Stimulated activated CD4-positive, alpha-beta T cell treated with anti-CD3 and anti-CD28 coated beads, Interleukin-4, amount 100 ng/mL, for 48 hours (primary cell): Measurements from ENCODE around the gene PPP1R13L.

ENCODE experiments used
- DNase-seq, 2 donors: peaks; one replicate each; pipeline ENCODE4 v3.0.0-alpha.2; 2020; ENCODE audit warnings: low read depth in 2 of 2

Gene PPP1R13L

DNA sequence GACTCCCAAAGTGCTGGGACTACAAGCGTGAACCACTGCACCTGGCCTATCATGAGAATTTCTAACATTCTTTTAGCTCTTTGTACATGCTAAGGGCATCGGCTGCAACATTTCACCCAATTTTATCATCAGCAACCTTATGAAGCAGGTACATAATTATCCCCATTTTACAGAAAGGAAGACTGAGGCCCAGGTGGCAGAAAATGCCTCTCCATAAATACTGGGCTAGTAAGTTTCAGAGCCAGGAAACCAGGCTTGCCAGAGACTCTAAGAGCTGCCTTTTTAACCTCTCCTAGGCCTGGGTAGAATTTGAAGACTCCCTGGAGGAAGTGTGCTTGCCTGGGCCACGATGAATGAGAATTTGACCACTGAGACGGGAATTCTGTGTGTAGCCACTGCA lies 36.7 kb downstream of the PPP1R13L start:
- no peak for DNase-seq

DNA sequence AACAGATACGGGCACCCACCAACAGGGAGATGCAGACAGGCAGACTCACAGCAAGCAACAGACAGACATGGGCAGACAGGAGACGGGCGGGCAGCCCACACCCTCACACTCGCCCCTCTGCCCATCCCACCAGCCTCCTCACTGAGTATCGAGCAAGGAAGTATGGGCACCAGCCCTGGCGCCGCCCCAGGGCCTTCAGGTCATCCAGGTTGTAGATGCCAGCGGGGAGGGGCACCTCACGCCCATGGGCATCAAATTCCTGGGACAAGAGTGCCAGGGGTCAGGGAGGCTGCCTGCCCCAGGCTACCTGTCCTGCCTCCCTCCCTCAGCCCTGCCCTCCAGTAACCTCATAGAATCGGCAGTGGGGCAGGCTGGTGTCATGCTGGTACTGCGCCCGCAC lies 40.2 kb downstream of the PPP1R13L start:
- no peak for DNase-seq

DNA sequence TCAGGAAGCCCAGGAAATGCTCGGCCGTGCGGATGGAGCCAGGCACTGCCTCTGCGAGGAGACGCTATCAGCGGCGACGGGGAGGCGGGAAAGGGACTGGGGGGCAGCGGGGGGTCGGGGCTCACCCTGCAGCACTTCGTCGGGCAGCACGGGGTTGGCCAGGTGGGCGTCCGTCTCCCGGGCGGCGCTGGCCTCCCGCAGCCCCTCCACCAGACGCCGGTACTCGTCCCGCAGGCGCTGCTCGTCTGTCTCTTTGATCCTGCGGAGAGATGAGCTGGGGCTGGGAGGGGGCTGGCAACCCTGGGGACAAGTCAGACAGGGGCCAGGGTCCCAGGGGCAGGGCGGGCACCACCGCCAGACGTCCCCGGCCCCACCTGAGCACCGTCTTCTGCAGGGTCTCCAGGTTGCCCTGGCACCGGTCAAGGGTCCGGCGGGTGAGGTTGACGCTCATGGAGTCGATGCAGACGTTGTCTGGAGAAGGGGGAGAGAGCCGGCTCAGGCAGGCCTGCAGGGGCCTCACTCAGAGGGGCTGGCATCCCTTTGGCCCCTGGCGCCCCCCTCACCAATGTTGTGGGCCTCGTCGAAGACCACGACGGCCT lies 40.9 kb downstream of the PPP1R13L start:
- no peak for DNase-seq

DNA sequence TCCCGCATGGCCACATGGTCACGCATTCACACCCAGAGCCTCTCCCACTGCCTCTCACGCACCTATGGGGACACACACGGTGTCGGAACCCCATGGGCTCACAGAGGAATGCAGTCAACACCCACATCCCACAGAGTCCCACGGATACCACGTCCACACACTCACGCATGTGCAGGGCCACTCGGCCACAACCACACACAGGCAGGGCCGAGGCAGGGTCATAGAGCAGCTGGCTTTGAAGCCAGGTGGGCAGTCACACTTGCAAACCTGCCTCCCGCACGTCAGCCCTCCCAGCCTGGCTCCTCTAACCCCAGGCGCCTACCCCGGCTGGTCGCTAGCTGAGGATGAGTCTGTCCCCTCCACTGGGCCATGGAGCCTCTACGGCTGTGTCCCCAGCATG lies 42.6 kb downstream of the PPP1R13L start:
- no peak for DNase-seq

DNA sequence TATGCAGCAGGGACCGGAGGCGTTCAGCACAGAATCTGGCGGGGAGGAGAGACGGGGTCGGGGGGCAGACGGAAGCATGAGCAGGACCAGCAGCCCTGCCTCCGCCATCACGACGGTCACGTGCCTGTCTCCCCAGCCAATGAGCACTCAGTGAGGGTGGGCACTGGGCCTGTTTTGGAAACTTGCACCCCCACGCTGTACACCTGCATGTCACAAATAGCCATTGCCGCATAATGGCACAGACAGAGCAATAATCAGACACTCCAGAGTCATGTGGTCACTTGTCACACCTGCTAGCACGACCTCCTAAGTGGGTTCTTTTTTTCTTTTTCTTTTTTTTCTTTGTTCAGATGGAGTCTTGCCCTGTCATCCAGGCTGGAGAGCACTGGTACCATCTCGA lies 43.3 kb downstream of the PPP1R13L start:
- no peak for DNase-seq

DNA sequence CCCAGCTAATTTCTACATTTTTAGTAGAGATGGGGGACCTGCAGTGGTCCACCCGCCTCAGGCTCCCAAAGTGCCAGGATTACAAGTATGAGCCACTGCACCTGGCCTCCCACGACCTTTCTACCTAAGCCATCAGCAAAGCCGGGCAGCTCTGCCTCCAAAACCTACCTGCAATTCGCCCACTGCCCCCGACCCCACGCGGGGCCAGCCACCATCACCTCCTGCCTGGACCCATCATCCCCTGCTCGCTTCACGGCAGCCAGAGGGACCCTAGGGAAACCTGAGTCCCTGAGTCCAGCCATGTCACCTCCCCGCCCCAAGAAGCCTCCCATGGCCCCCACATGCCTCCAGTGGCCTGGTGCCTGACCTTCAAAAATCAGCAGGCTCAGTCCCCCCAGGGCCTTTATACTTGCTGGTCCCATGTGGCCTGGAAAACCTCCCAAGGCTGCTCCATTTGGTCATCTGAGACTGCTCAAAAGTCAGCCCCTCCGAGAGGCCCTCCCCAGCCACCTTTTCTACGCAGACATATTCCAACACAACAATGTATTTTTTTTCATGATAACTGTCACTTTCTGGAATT lies 46.6 kb downstream of the PPP1R13L start:
- no peak for DNase-seq

DNA sequence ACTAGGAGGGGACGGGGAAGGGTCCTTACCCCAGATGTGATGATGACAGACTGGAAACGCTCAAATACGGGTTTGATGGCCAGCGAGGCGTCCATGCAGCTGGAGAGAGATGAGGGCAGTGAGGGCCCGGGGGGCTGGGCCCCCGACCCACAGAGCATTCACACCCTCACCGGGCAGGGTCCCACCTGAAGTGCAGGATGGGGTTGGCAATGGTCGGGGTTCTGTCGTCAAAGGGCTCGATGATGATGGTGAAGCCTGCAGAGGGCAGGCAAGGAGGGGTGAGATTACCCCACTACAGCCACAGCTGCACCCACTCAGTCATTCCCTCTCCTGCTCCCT lies 47.5 kb downstream of the PPP1R13L start:
- no peak for DNase-seq

DNA sequence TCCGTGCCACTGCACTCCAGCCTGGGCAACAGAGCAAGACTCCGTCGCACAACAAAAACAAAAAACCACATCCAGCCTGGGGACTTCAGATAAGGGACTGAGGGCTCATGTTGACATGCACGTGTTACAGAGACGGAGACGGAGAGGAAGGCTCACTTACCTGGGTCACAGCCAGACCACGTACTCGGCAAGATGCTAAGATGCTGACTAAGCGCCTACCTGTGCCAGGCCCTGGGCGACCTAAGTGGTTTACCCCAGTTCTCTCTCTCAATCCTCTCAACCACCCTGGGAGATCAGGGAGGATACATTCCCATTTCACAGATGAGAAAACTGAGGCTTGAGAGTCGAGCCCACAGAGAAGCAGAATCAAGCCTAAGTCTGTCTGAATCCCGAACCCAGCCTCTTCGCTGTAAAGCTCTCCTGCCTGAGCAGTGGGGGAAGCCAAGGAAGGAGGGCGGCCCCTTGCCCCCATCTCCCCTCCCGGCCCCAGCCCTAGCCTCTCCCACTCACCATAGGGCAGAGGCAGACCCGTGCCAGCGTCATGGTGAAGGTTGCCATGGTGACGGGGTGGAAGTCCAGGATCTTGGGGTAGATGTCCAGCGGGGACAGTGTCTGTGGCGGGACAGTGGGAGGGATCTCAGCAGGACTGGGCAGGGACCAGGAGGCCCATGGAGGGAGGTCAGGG lies 48.0 kb downstream of the PPP1R13L start:
- no peak for DNase-seq

DNA sequence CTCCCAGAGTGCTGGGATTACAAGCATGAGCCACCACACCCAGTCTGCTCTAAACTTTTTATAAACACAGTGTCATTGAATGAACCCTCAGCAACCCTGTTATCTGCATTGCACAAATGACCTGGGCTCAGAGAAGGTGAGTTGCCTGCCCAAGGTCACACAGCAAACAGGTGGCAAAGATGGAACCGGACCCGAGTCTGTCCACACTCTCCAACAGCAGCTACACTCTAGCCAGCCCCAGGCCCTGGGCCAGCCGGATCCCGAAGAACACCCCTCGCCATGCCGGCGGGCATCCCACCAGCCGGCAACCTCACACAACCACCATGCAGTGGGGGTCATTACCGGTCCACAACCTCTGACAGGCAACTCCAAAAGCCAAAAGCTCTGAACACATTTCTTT lies 49.0 kb downstream of the PPP1R13L start:
- no peak for DNase-seq

DNA sequence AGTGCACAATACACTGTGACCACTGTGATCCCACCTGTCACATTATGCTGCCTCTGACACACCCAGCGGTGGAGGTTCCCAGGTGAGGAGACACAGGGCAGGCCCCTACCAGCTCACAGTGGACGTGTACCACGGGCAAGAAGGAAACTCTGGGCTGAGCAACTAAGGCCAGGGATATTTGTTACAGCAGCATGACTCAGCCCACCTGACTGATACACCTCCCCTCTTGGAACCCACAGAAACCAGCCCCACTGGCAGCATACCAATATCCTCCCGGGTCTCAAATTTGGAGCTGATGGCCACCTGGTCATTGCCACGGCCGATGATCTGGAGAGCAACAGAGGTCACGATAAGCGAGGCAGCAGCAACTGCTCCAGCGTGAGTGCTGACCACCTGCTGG lies 49.5 kb downstream of the PPP1R13L start:
- no peak for DNase-seq

DNA sequence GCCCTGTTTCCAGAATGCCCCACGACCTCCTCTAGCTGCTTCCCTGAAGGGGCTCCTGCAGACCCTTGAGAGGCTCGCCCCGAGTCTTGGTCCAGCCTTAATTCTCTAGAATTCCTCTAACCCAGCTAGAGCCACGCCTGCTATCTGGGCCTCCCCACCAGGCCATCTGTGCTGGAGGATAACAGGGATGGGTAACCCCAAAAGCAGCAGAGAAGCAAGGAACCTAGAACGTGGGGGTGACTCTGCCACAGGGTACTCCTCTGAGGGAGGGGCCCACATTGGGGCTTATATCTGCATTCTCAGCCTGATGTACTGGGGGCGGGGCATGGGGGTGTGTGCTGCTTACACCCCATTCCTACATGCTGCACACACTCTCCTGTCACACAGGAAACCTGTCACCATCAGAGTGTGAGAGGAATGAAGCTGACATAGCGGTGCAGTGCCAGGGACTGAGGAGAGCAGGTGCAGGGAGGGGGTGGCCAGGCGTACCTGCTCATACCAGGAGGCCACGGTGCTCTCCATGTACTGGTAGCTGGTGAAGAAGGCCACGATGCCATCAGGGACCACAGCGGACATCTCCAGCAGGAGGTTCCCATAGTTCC lies 50.5 kb downstream of the PPP1R13L start:
- no peak for DNase-seq

DNA sequence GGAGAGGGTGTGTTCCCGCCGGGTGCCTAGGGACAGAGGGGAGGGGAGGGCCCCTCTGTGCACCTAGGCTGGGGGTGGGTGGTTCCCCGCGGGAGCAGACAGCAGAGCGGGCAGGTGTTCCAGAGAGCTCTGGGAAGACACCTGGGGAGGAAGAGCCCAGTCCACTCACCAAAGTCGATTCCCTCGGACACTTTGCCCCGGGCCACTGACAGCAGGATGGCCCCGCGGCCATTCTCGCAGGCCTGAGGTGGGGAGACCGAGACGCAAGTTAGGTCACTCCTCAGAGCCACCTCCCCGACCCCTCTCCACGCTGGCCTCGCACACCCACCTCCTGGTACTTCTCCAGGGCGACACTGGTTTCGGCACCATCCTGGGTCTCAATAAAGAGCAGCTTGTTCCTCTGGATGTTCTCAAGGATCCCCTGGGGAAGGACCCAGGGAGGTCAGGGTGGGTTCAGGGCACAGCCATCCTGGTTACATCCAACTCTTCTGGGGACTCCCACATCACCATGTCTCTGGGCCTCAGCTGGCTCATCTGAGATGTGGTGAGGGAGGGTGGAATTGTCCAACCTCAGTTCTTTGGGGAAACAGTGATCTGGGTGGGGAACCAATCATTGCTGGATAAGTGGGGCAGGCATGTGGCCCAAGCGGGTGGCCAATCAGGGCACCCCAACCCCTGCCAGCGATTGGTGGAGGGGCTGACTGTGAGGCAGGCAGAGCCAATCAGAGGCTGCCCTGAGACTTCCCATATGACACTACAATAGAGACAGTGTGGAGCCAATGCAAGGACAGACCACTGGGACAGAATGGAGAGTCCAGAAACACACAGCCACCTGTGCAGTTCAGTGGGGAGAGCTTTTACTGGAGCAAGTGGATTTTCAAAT lies 51.7 kb downstream of the PPP1R13L start:
- DNase-seq: no peak

DNA sequence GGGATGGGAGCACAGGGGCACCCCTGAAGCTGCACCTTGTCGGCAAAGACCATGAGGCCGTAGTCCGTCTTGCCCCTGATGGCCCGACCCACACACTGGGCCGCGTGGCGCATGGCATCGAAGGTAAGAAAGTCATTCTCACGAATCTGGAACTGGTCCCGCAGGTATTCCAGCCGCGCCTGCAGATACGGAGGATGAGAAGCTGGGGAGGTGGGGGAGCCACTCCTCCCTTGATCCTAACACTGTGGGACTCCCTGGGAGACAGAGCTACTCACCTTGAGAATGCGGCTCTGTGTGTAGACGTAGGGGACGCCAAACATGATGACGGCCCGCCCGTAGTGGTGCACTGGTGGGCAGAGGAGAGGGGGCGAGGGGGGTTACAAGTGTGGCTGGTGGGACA lies 52.4 kb downstream of the PPP1R13L start:
- no peak for DNase-seq

DNA sequence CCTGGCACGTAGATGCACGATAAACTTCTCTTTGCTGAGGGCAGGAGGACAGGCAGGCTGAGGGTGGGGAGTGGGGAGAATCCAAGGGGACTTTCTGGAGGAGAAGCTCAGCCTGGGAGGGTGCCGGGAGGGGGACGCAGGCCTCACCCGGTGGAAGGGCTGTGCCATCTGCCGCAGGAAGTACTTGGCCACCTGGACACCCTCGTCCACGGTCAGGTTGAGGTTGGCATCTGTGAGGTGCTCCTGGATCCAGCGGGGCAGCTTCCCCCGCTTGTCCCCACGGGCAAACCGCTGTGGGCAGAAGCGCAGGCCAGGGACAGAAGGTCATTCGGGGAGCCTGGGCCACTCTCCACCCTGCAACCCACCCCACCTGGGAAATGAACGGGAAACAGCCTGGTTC lies 52.8 kb downstream of the PPP1R13L start:
- no peak for DNase-seq

DNA sequence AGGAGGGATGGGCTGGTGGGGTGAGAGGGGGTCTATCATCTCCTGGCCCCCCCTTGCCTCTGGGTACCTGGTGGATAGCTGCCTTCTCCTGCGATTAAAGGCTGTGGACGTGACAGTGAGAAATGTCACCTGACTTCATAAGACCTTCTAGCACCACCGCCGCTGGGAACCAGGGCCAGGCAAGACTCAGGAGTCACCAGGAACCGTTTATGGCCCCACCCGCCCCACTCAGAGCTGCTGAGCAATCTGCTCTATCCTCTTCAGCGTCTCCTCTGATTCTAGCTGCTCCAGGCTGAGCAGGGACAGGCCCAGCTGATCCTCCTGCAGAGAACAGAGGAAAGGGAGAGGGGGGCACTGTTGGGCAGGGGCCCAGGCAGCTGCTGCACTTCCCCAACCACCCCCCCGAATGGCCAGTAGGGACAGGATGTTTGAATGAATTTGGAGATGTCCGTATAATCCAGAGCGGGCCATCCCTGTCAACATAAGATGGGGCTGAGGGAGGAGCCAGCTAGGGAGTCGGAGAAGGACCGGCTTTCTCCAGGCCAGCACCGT lies 53.4 kb downstream of the PPP1R13L start:
- no peak for DNase-seq

DNA sequence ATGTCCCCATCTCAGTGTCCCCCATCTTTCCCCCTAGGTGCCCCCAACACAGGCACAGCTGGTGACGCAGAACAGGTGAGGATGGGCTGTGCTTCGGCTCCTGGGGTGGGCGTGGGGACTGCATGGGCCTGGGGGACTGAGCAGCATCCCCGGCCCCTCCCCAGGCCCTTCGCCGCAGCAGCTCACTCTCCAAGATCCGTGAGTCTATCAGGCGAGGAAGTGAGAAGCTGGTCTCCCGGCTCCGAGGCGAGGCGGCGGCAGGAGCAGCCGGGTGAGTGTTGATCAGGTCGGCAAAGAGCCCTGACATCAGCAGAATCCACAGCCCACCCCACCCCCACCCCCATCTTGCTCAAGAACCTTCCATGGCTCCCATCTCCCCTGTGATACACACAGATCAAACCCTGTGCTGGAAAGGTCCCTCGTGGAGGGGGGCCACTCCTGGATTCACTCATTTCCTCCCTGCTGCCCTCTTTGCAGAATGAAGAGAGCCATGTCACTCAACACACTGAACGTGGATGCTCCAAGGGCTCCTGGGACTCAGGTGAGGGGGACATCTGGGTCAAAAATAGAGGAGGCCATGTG lies 54.3 kb downstream of the PPP1R13L start:
- DNase-seq: no peak

DNA sequence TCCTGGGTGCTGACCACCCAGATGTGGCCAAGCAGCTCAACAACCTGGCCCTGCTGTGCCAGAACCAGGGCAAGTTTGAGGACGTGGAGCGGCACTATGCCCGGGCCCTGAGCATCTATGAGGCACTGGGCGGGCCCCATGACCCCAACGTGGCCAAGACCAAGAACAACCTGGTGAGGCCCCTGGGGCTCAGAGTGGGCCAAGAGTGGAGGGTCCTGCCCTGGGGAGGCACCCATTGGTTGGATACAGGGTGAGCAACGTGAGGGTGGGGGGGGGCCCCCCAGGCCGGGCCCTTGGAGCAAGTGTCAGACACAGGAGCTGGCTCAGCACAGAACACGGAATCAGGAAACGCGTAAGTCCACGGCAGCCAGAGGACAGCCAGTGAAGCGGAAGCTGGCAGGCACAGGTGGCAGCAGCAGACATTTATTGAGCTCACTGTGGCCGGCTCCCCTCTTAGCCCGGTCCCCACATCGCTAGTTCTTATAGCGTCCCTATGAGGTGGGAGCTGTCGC lies 55.4 kb downstream of the PPP1R13L start:
- DNase-seq: no peak

DNA sequence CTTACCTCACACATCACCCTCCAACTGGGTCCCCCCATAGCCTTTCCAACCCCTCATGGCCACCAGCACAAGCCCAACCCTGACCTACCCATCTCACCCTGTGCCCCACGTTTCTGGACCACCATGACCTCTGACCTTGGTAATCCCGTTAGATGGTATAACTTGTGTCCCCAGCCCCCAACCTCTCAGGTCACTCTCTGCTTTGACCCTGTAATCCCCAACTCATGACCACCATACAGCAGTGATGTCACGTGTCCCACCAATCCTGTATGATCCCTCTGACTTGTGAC lies 55.8 kb downstream of the PPP1R13L start:
- no peak for DNase-seq

DNA sequence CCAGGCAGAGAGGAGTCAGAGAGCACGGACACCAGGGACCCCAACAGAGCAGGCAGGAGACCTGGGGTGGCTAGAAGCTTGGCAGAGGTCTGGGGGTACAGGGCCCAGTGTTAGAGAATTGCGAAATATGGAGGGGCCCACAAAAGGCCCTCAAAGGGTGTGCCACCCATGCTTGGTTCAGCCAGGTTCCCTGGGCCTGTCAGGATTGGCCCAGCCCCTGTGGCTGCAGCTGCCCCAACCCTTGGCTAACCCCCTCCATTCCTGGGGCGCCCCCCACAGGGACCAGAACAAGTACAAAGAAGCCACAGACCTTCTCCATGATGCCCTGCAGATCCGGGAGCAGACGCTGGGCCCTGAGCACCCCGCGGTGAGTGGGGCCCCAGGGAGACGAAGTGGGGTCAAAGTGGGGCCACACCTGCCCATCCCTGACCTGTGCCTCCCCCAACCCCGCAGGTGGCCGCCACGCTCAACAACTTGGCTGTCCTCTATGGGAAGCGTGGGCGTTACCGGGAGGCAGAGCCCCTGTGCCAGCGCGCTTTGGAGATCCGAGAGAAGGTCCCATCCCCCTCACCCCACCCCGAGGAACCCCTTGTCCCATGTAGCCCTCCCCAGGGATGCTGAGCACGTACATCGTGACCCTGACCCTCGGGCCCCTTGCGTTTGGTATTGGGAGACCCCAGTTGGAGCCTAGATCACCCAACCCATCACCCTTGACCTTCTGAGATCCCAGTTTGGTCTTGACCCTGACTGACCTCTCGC lies 56.3 kb downstream of the PPP1R13L start:
- no peak for DNase-seq

DNA sequence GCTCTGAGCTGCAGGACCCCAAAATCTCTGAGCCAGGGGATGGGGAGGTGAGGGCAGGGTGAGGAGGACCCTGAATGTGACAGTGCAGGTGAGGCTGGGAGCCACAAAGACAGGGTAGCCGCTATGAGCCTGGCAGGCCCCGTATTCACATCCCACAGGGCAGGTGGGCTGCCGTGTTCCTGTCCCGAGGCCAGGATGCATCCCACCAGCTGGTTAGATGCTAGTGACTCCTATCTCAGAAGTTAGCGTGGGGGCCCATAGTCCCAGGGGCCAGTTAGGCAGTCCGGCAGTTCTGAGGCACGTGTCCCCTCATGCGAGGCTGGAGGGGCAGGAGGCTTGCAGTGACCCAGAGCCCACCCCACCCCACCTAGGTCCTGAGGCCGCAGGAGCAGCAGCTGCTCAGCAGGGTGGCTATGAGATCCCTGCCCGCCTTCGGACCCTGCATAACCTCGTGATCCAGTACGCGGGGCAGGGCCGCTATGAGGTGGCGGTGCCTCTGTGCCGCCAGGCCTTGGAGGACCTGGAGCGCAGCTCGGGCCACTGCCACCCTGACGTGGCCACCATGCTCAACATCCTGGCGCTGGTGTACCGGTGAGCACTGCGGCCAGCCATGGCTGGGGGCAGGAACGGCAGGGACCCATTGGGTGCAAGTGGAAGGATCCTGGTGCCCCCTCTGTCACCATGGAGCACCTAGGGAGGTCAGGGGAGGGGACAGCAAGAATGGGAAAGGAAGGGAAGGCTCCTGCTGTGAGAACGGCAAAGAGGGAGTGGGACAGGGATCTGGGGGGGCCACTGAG lies 57.1 kb downstream of the PPP1R13L start:
- DNase-seq: no peak
